Natural killer cell treated with Interleukin-12 subunit alpha and Interleukin-12 subunit beta and Interleukin-15 and Interleukin-18, amount 100 ng/mL, for 72 hours (primary cell): Measurements from ENCODE around the gene TUBA4B. TPM values are rescaled to one million over a fixed set of nuclear protein-coding genes. Genes with fewer than 3 reads are reported as not detected.
"Not testable (repeated sequence)": the region's sequence is repeated elsewhere in the genome, so short reads cannot be mapped to it uniquely, and the experiment has no call there.

Source experiments
- ATAC-seq, 2 donors: fragments of 150-1000 bp; cut with Tn5 transposase in 1 of 2; sonication (Bioruptor Pico), chemical (Tn5 transposase) in 1 of 2; 2 replicates each; pipeline ENCODE4 v1.10.0; 2021
- DNase-seq: peaks from one replicate; pipeline ENCODE4 v3.0.0; 2022; ENCODE audit warnings: low spot score
- H3K27ac Mint-ChIP-seq, 2 donors: 1 replicate in 1 of 2; 2 replicates in 1 of 2; pipeline ENCODE4 v1.8.0; 2022; ENCODE audit warnings: mixed read lengths in 2 of 2, mild to moderate bottlenecking in 1 of 2, moderate library complexity in 1 of 2
- H3K27me3 Mint-ChIP-seq, 2 donors: 1 replicate in 1 of 2; 2 replicates in 1 of 2; pipeline ENCODE4 v1.8.0; 2022; ENCODE audit warnings: mixed read lengths in 2 of 2
- H3K36me3 Mint-ChIP-seq: one replicate; pipeline ENCODE4 v1.8.0; 2022; ENCODE audit warnings: mixed read lengths
- H3K4me1 Mint-ChIP-seq, 2 donors: 1 replicate in 1 of 2; 2 replicates in 1 of 2; pipeline ENCODE4 v1.8.0; 2022; ENCODE audit warnings: low read depth in 2 of 2, mixed read lengths in 2 of 2, mild to moderate bottlenecking in 1 of 2
- H3K4me3 Mint-ChIP-seq: one replicate; pipeline ENCODE4 v1.8.0; 2022; ENCODE audit warnings: mixed read lengths
- H3K9me3 Mint-ChIP-seq: 2 replicates; pipeline ENCODE4 v1.8.0; 2022; ENCODE audit warnings: mixed read lengths
- total RNA-seq, 2 donors: library from RNA; stranded (reverse); gene quantifications; one replicate each; pipeline ENCODE4 v1.2.3, GENCODE V29; 2022

The TUBA4B gene
- total RNA-seq, 2 donors from 2014 or later: not detected

- peaks cover 6% of the 10 kb centered on the region for H3K36me3 Mint-ChIP-seq
- DNase-seq (no peak), ATAC-seq (no peak)
- H3K4me1 Mint-ChIP-seq: peaks cover 33 to 34% of the 10 kb centered on the region in 2 donors
- no peaks in the 10 kb centered on the region for H3K27me3 Mint-ChIP-seq
- no peaks in the 10 kb centered on the region for H3K9me3 Mint-ChIP-seq
- no peak overlapping the region for H3K4me3 Mint-ChIP-seq
- H3K27ac Mint-ChIP-seq: peak overlapping the region in 1 of 2 donors; percentile 23
These were observed 29.3 kb downstream of the TUBA4B start for GRCh38 chr2:219282375-219282774.

GRCh38 chr2:219282943-219283581, 30.0 kb downstream of the TUBA4B start:
- H3K4me1 Mint-ChIP-seq: peaks cover 27 to 29% of the 10 kb centered on the region in 2 donors
- peak overlapping the region in 1 of 2 donors; percentile 23 for H3K27ac Mint-ChIP-seq
- no peaks in the 10 kb centered on the region for H3K9me3 Mint-ChIP-seq
- H3K27me3 Mint-ChIP-seq: no peaks in the 10 kb centered on the region
- ATAC-seq: no peak
- DNase-seq: no peak
- H3K36me3 Mint-ChIP-seq: peaks cover 6% of the 10 kb centered on the region
- H3K4me3 Mint-ChIP-seq: no peak overlapping the region

GRCh38 chr2:219284501-219285372, 31.7 kb downstream of the TUBA4B start:
- Mint-ChIP-seq H3K4me1 (peaks cover 14 to 17% of the 10 kb centered on the region in 2 donors), H3K36me3 (peaks cover 6% of the 10 kb centered on the region), H3K4me3 (no peak overlapping the region), H3K27me3 (no peaks in the 10 kb centered on the region), H3K27ac (no peak overlapping the region), H3K9me3 (no peaks in the 10 kb centered on the region)
- ATAC-seq (no peak), DNase-seq (no peak)

GRCh38 chr2:219285373-219285735, 32.3 kb downstream of the TUBA4B start:
- ATAC-seq: no peak
- no peak for DNase-seq
- Mint-ChIP-seq H3K36me3 (peaks cover 6% of the 10 kb centered on the region), H3K9me3 (no peaks in the 10 kb centered on the region), H3K4me3 (no peak overlapping the region), H3K4me1 (peaks cover 8 to 12% of the 10 kb centered on the region in 2 donors), H3K27me3 (no peaks in the 10 kb centered on the region), H3K27ac (no peak overlapping the region)

- ATAC-seq: no peak
- DNase-seq: no peak
- no peaks in the 10 kb centered on the region for H3K9me3 Mint-ChIP-seq
- peaks cover 7 to 11% of the 10 kb centered on the region in 2 donors for H3K4me1 Mint-ChIP-seq
- no peaks in the 10 kb centered on the region for H3K27me3 Mint-ChIP-seq
- no peak overlapping the region for H3K4me3 Mint-ChIP-seq
- H3K27ac Mint-ChIP-seq: no peak overlapping the region
- peaks cover 6% of the 10 kb centered on the region for H3K36me3 Mint-ChIP-seq
These were observed 32.9 kb downstream of the TUBA4B start for GRCh38 chr2:219285894-219286425.

GRCh38 chr2:219286436-219287115, 33.5 kb downstream of the TUBA4B start:
- Mint-ChIP-seq H3K27ac (no peak overlapping the region), H3K36me3 (peaks cover 6% of the 10 kb centered on the region), H3K27me3 (no peaks in the 10 kb centered on the region), H3K4me1 (peaks cover 7% of the 10 kb centered on the region in 2 donors), H3K9me3 (no peaks in the 10 kb centered on the region), H3K4me3 (no peak overlapping the region)
- DNase-seq (no peak), ATAC-seq (peak in 1 of 2 donors; percentile 2)

- not testable (repeated sequence) for H3K27ac Mint-ChIP-seq, H3K36me3 Mint-ChIP-seq, ATAC-seq, H3K4me1 Mint-ChIP-seq, H3K27me3 Mint-ChIP-seq, H3K9me3 Mint-ChIP-seq, H3K4me3 Mint-ChIP-seq, DNase-seq
These were observed 34.0 kb downstream of the TUBA4B start for GRCh38 chr2:219287116-219287440.

GRCh38 chr2:219287580-219288265, 34.7 kb downstream of the TUBA4B start:
- Mint-ChIP-seq H3K9me3 (no peaks in the 10 kb centered on the region), H3K36me3 (peaks cover 6% of the 10 kb centered on the region), H3K4me3 (no peak overlapping the region), H3K4me1 (peaks cover 6 to 7% of the 10 kb centered on the region in 2 donors), H3K27me3 (no peaks in the 10 kb centered on the region), H3K27ac (no peak overlapping the region)
- ATAC-seq (no peak), DNase-seq (no peak)

GRCh38 chr2:219289195-219289536, 36.1 kb downstream of the TUBA4B start:
- DNase-seq: no peak
- no peak for ATAC-seq
- H3K4me1 Mint-ChIP-seq: peaks cover 2 to 6% of the 10 kb centered on the region in 2 donors
- no peaks in the 10 kb centered on the region for H3K9me3 Mint-ChIP-seq
- H3K36me3 Mint-ChIP-seq: no peaks in the 10 kb centered on the region
- H3K4me3 Mint-ChIP-seq: no peak overlapping the region
- H3K27ac Mint-ChIP-seq: no peak overlapping the region
- H3K27me3 Mint-ChIP-seq: no peaks in the 10 kb centered on the region

GRCh38 chr2:219289537-219290361, 36.7 kb downstream of the TUBA4B start:
- H3K4me3 Mint-ChIP-seq: no peak overlapping the region
- ATAC-seq (no peak), DNase-seq (no peak)
- no peaks in the 10 kb centered on the region for H3K36me3 Mint-ChIP-seq
- no peaks in the 10 kb centered on the region for H3K27me3 Mint-ChIP-seq
- peaks cover 6 to 10% of the 10 kb centered on the region in 2 donors for H3K4me1 Mint-ChIP-seq
- H3K9me3 Mint-ChIP-seq: no peaks in the 10 kb centered on the region
- no peak overlapping the region for H3K27ac Mint-ChIP-seq

GRCh38 chr2:219290381-219291171, 37.5 kb downstream of the TUBA4B start:
- ATAC-seq (no peak), DNase-seq (no peak)
- Mint-ChIP-seq H3K27me3 (no peaks in the 10 kb centered on the region), H3K4me1 (peaks cover 6 to 11% of the 10 kb centered on the region in 2 donors), H3K27ac (no peak overlapping the region), H3K36me3 (no peaks in the 10 kb centered on the region), H3K4me3 (no peak overlapping the region), H3K9me3 (no peaks in the 10 kb centered on the region)

GRCh38 chr2:219291394-219291793, 38.4 kb downstream of the TUBA4B start:
- no peaks in the 10 kb centered on the region for H3K27me3 Mint-ChIP-seq
- ATAC-seq (no peak), DNase-seq (no peak)
- H3K4me1 Mint-ChIP-seq: peaks cover 6 to 14% of the 10 kb centered on the region in 2 donors
- no peaks in the 10 kb centered on the region for H3K9me3 Mint-ChIP-seq
- no peak overlapping the region for H3K27ac Mint-ChIP-seq
- no peak overlapping the region for H3K4me3 Mint-ChIP-seq
- no peaks in the 10 kb centered on the region for H3K36me3 Mint-ChIP-seq
